Osteocyte (in vitro differentiated cells): ENCODE data around the gene JAK1. TPM values are rescaled to one million over a fixed set of nuclear protein-coding genes. Genes with fewer than 3 reads are reported as not detected.

Experiments used
- DNase-seq: peaks from one replicate; pipeline ENCODE4 v3.0.0; 2021; ENCODE audit warnings: mixed read lengths; ENCODE audit not compliant: unreplicated experiment; ENCODE audit errors: extremely low spot score
- H3K27ac Mint-ChIP-seq: one replicate; pipeline ENCODE4 v1.8.0; 2021; ENCODE audit warnings: mild to moderate bottlenecking, mixed read lengths; ENCODE audit not compliant: unreplicated experiment
- H3K27me3 Mint-ChIP-seq: one replicate; pipeline ENCODE4 v1.8.0; 2021; ENCODE audit warnings: mixed read lengths; ENCODE audit not compliant: unreplicated experiment
- H3K36me3 Mint-ChIP-seq: one replicate; pipeline ENCODE4 v1.8.0; 2021; ENCODE audit warnings: mixed read lengths; ENCODE audit not compliant: unreplicated experiment
- H3K4me1 Mint-ChIP-seq: one replicate; pipeline ENCODE4 v1.8.0; 2021; ENCODE audit warnings: mixed read lengths; ENCODE audit not compliant: unreplicated experiment
- H3K4me3 Mint-ChIP-seq: one replicate; pipeline ENCODE4 v1.8.0; 2021; ENCODE audit warnings: mild to moderate bottlenecking, moderate library complexity, mixed read lengths; ENCODE audit not compliant: unreplicated experiment
- H3K9me3 Mint-ChIP-seq: one replicate; pipeline ENCODE4 v1.8.0; 2021; ENCODE audit warnings: mixed read lengths; ENCODE audit not compliant: unreplicated experiment
- CTCF ChIP-seq: fragments of 200-600 bp; sonication (generic); IDR thresholded peaks from 2 replicates; pipeline ENCODE4 v1.5.0; 2021; ENCODE audit warnings: antibody characterized with exemption, mild to moderate bottlenecking, moderate library complexity
- total RNA-seq: library from RNA; stranded (reverse); gene quantifications from 2 replicates; pipeline ENCODE4 v1.2.1, GENCODE V29; 2021

JAK1 gene
- total RNA-seq, 1 donor from 2014 or later: 103 TPM

- H3K27ac Mint-ChIP-seq: no peak overlapping the region
- no peaks in the 10 kb centered on the region for H3K27me3 Mint-ChIP-seq
- H3K4me3 Mint-ChIP-seq: no peak overlapping the region
- H3K4me1 Mint-ChIP-seq: peaks cover 34% of the 10 kb centered on the region
- no peaks in the 10 kb centered on the region for H3K36me3 Mint-ChIP-seq
- TF ChIP-seq CTCF: no peak
- no peaks in the 10 kb centered on the region for H3K9me3 Mint-ChIP-seq
- DNase-seq: no peak
Observed at GRCh38 chr1:64900916-64901315, 65.4 kb downstream of the JAK1 start.

- Mint-ChIP-seq H3K4me1 (peaks cover 44% of the 10 kb centered on the region), H3K9me3 (no peaks in the 10 kb centered on the region), H3K27me3 (no peaks in the 10 kb centered on the region), H3K36me3 (no peaks in the 10 kb centered on the region), H3K4me3 (peak overlapping the region; percentile 19), H3K27ac (peak overlapping the region; percentile 80)
- DNase-seq: no peak
- no peak for TF ChIP-seq CTCF
Observed at GRCh38 chr1:64898107-64898861, 68.1 kb downstream of the JAK1 start.

- TF ChIP-seq CTCF: no peak
- DNase-seq: no peak
- Mint-ChIP-seq H3K27ac (peak overlapping the region; percentile 58), H3K9me3 (no peaks in the 10 kb centered on the region), H3K36me3 (no peaks in the 10 kb centered on the region), H3K27me3 (no peaks in the 10 kb centered on the region), H3K4me1 (peaks cover 60% of the 10 kb centered on the region), H3K4me3 (no peak overlapping the region)
Observed at GRCh38 chr1:64896551-64896950, 69.8 kb downstream of the JAK1 start.

- H3K4me3 Mint-ChIP-seq: no peak overlapping the region
- peaks cover 64% of the 10 kb centered on the region for H3K4me1 Mint-ChIP-seq
- no peaks in the 10 kb centered on the region for H3K36me3 Mint-ChIP-seq
- TF ChIP-seq CTCF: no peak
- H3K9me3 Mint-ChIP-seq: no peaks in the 10 kb centered on the region
- H3K27ac Mint-ChIP-seq: no peak overlapping the region
- DNase-seq: no peak
- H3K27me3 Mint-ChIP-seq: no peaks in the 10 kb centered on the region
Observed at GRCh38 chr1:64895500-64895899, 70.8 kb downstream of the JAK1 start.

GRCh38 chr1:64894438-64895196 lies 71.7 kb downstream of the JAK1 start:
- Mint-ChIP-seq H3K36me3 (no peaks in the 10 kb centered on the region), H3K27ac (peak overlapping the region; percentile 23), H3K4me3 (no peak overlapping the region), H3K9me3 (no peaks in the 10 kb centered on the region), H3K27me3 (no peaks in the 10 kb centered on the region), H3K4me1 (peaks cover 65% of the 10 kb centered on the region)
- DNase-seq: no peak
- TF ChIP-seq CTCF: no peak
